Naive thymus-derived CD4-positive, alpha-beta T cell (primary cell): ENCODE data around the gene PIANP. TPM values are rescaled to one million over a fixed set of nuclear protein-coding genes. Genes with fewer than 3 reads are reported as not detected.

ENCODE experiments used
- ATAC-seq: fragments of 150-1000 bp; cut with Tn5 transposase; 2 replicates; pipeline ENCODE4 v1.10.0; 2021; ENCODE audit warnings: mild to moderate bottlenecking, moderate library complexity
- CTCF ChIA-PET: fragments of 350-600 bp; sonication (Branson Sonifier 250); formaldehyde crosslinking; loops from one replicate; lab custom pipeline; 2021; ENCODE audit warnings: antibody characterized with exemption; lab: Charles Lee
- POLR2A ChIA-PET: fragments of 350-600 bp; sonication (Branson Sonifier 250); formaldehyde crosslinking; loops from one replicate; lab custom pipeline; 2021; ENCODE audit warnings: antibody characterized with exemption, inconsistent platforms; lab: Charles Lee
- DNase-seq, 9 donors: peaks; one replicate each; pipeline versions ENCODE4 v3.0.0 to v3.0.0-alpha.2; 2020 to 2022; ENCODE audit warnings: mixed read lengths in 1 of 9
- H3K27ac ChIP-seq: one replicate; pipeline ENCODE4 v1.7.0; 2013; ENCODE audit warnings: mild to moderate bottlenecking, low read depth, low read length, moderate library complexity
- H3K27me3 ChIP-seq, 2 donors: one replicate each; pipeline ENCODE4 v1.7.0; 2013; ENCODE audit warnings: low read length in 2 of 2, mild to moderate bottlenecking in 2 of 2, moderate library complexity in 2 of 2; ENCODE audit not compliant: control insufficient read depth in 2 of 2, insufficient read depth in 2 of 2
- H3K36me3 ChIP-seq, 3 experiments: 1 replicate in 2 of 3; 2 replicates in 1 of 3; pipeline ENCODE4 v1.7.0; 2013; ENCODE audit warnings: low read length in 3 of 3, mild to moderate bottlenecking in 3 of 3, moderate library complexity in 1 of 3; ENCODE audit not compliant: insufficient read depth in 3 of 3, control insufficient read depth in 2 of 3
- H3K4me1 ChIP-seq, 2 donors: one replicate each; pipeline ENCODE4 v1.7.0; 2013; ENCODE audit warnings: low read length in 2 of 2, mild to moderate bottlenecking in 2 of 2, moderate library complexity in 1 of 2; ENCODE audit not compliant: control insufficient read depth in 2 of 2, insufficient read depth in 2 of 2
- H3K4me3 ChIP-seq: 2 replicates; pipeline ENCODE4 v1.7.0; 2013; ENCODE audit warnings: mild to moderate bottlenecking, low read length
- H3K9me3 ChIP-seq, 3 experiments: 1 replicate in 2 of 3; 2 replicates in 1 of 3; pipeline ENCODE4 v1.7.0; 2013; ENCODE audit warnings: low read length in 3 of 3; ENCODE audit not compliant: control insufficient read depth in 2 of 3
- H3K27ac Mint-ChIP-seq, 9 donors: one replicate each; pipeline ENCODE4 v1.8.0; 2020 to 2022; ENCODE audit warnings: mixed read lengths in 9 of 9, mild to moderate bottlenecking in 8 of 9, moderate library complexity in 5 of 9, inconsistent platforms in 2 of 9
- H3K27me3 Mint-ChIP-seq, 5 donors: one replicate each; pipeline ENCODE4 v1.8.0; 2021 to 2022; ENCODE audit warnings: mixed read lengths in 5 of 5, mild to moderate bottlenecking in 1 of 5
- H3K36me3 Mint-ChIP-seq, 5 donors: one replicate each; pipeline ENCODE4 v1.8.0; 2020 to 2022; ENCODE audit warnings: mixed read lengths in 5 of 5, mild to moderate bottlenecking in 3 of 5, inconsistent platforms in 1 of 5
- H3K4me1 Mint-ChIP-seq, 7 donors: one replicate each; pipeline ENCODE4 v1.8.0; 2020 to 2022; ENCODE audit warnings: mixed read lengths in 7 of 7, mild to moderate bottlenecking in 3 of 7, inconsistent platforms in 1 of 7
- H3K4me3 Mint-ChIP-seq, 10 donors: one replicate each; pipeline ENCODE4 v1.8.0; 2020 to 2022; ENCODE audit warnings: mild to moderate bottlenecking in 10 of 10, mixed read lengths in 10 of 10, moderate library complexity in 6 of 10, inconsistent platforms in 2 of 10
- H3K9me3 Mint-ChIP-seq, 11 donors: one replicate each; pipeline ENCODE4 v1.8.0; 2020 to 2022; ENCODE audit warnings: mixed read lengths in 11 of 11, mild to moderate bottlenecking in 4 of 11, inconsistent platforms in 1 of 11, moderate library complexity in 1 of 11
- intact Hi-C, 2 donors: fragments of 100-400 bp; cut with micrococcal nuclease; formaldehyde crosslinking; loops; one replicate each; pipeline ENCODE4 v1.15.1; 2023
- polyA plus RNA-seq, 2 donors: library from polyadenylated mRNA; unstranded; fragments of 300-500 nt; fragmentation: Illumina TruSeq; gene quantifications; one replicate each; pipeline ENCODE4 v1.2.3, GENCODE V29; 2021
- total RNA-seq, 6 experiments: library from RNA in 5 of 6; stranded (reverse) in 5 of 6; gene quantifications; 1 replicate in 5 of 6; 2 replicates in 1 of 6; pipeline ENCODE4 v1.2.3 and lab custom pipeline; 2021 to 2026

PIANP gene
- total and polyA plus RNA-seq, 7 experiments from 2014 or later: 0.22 to 1.7 (median 0.84) TPM; not detected in 1

DNA sequence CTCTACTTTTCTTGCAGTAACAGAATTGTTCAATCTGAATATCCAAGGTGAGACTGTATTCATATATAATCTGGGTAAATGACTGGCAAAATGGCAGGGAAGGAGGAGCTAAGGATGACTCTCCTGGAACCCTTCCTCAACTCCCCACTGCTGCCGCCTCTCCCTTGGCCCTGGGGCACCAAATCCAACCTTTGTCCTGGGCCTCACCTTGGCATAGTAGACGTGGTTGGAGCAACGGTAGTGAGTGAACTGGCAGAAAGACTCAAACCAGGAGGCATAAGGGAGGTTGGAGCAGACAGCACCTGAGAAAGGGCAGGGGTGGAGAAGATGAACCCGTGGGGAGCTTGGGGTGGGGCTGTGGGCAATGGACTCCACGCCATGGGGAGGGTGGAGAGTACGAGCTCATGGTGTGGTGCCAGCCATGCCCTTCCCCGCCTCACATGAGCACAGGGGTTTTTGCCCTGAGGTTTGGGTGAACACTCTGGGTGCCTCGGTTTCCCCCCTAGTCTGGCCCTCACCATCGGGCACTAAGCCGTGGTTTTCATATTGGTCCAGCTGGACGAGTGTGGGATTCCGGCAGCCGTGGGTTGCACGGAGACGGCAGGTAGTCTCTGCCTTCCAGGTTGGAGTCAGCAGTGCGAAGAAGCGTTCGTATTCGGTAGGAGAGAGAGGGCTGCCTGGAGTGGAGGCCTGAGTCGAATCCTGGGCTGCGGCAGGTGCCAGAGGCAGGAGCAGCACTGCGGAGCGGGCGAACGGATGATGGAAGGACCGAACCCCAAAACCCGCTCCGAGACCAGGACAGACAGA is 54.1 kb downstream of the PIANP start:
- Histone ChIP-seq H3K4me1 (peaks cover 0 to 5% of the 10 kb centered on the region in 2 donors), H3K36me3 (peaks cover 0 to 21% (median 12%) of the 10 kb centered on the region in 3 experiments), H3K27me3 (no peaks in the 10 kb centered on the region), H3K27ac (peak overlapping the region; percentile 37), H3K9me3 (peaks cover 0 to 8% (median 0%) of the 10 kb centered on the region in 3 experiments), H3K4me3 (peak overlapping the region; percentile 43)
- Mint-ChIP-seq H3K9me3 (peaks cover 0 to 25% (median 4%) of the 10 kb centered on the region in 11 donors), H3K36me3 (peaks cover 9 to 48% (median 30%) of the 10 kb centered on the region in 5 donors), H3K4me3 (peak overlapping the region; percentile 70 to 88 (median 76)), H3K27me3 (peaks cover 0 to 8% (median 0%) of the 10 kb centered on the region in 5 donors), H3K27ac (peak overlapping the region in 6 of 9 donors; percentile 4 to 89 (median 48)), H3K4me1 (peaks cover 15 to 26% (median 18%) of the 10 kb centered on the region in 7 donors)
- DNase-seq: no peak
- no peak for ATAC-seq
- ChIA-PET POLR2A (interaction anchor here (0.6 to 2.1 kb wide), 5 partner anchors 10 to 88 kb away, joined by 3 to 6 read pairs (median 3); no protein-coding TSS in a partner anchor), CTCF (interaction anchor here (4.2 kb wide), 1 partner anchor 26 kb away, joined by 18 read pairs; no protein-coding TSS in a partner anchor)
- intact Hi-C loops: loop anchor here in 1 of 2 donors (2.0 kb wide), 1 partner anchor 14 kb away; no protein-coding TSS in a partner anchor

DNA sequence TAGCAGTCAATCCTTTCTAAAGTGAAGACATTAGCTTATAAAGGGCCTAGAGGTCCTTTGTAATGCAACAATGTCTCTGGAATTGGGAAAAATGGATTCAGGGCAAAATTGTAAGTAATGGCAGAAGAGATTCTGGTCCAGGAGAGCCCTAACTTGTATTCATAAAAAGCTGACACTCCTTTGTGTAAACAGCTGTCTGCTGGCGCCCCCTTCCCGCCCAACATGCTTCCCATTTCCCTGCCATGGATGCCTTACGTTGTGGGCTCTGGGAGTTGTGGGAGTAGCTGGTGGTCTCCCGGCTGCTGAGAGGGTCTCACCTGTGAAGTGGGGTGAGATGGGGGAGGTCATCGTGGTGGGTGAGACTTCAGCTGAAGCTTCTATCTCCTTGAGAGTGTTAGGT is 55.7 kb downstream of the PIANP start:
- peak overlapping the region in 2 of 9 donors; percentile 41 to 43 for H3K27ac Mint-ChIP-seq
- H3K9me3 Mint-ChIP-seq: peaks cover 0 to 25% (median 4%) of the 10 kb centered on the region in 11 donors
- no peak for ATAC-seq
- Histone ChIP-seq H3K4me1 (peaks cover 0 to 5% of the 10 kb centered on the region in 2 donors), H3K4me3 (no peak overlapping the region), H3K27ac (no peak overlapping the region), H3K9me3 (peaks cover 0 to 8% (median 0%) of the 10 kb centered on the region in 3 experiments), H3K27me3 (no peaks in the 10 kb centered on the region), H3K36me3 (peaks cover 0 to 5% (median 3%) of the 10 kb centered on the region in 3 experiments)
- ChIA-PET CTCF (interaction anchor here (0.6 to 4.2 kb wide), 5 partner anchors 12 to 82 kb away, joined by 3 to 18 read pairs (median 3); no protein-coding TSS in a partner anchor), POLR2A (interaction anchor here (0.6 to 3.5 kb wide), 7 partner anchors 9 to 1273 kb away, joined by 3 to 17 read pairs (median 4); partner anchors contain the start of genes LPAR5 and ZNF384)
- no peak for DNase-seq
- no peak overlapping the region for H3K4me3 Mint-ChIP-seq
- peaks cover 15 to 26% (median 18%) of the 10 kb centered on the region in 7 donors for H3K4me1 Mint-ChIP-seq
- H3K36me3 Mint-ChIP-seq: peaks cover 5 to 40% (median 23%) of the 10 kb centered on the region in 5 donors
- intact Hi-C loops: loop anchor here in 1 of 2 donors (1.0 kb wide), 1 partner anchor 28 kb away; no protein-coding TSS in a partner anchor
- peaks cover 0 to 15% (median 0%) of the 10 kb centered on the region in 5 donors for H3K27me3 Mint-ChIP-seq

DNA sequence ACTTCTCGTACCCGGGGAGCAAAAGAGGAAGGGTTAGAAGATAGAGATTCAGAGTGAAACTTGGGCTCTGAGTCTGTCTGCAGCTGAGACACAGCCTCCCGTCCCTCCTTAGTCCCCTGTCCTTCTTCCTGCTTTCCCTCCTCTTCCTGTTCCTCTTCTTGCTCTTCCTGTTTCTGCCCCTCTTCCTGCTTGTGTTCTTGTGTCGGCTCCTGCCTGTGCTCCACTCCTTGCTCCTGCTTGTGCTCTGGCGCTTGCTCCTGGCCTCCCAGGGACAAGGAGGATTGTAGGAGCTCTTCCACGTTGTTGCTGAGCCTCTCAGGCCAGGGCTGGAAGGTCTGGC is 56.4 kb downstream of the PIANP start:
- peaks cover 0 to 25% (median 4%) of the 10 kb centered on the region in 11 donors for H3K9me3 Mint-ChIP-seq
- H3K36me3 Mint-ChIP-seq: peaks cover 5 to 40% (median 23%) of the 10 kb centered on the region in 5 donors
- Histone ChIP-seq H3K27me3 (no peaks in the 10 kb centered on the region), H3K9me3 (peaks cover 0 to 8% (median 0%) of the 10 kb centered on the region in 3 experiments), H3K27ac (no peak overlapping the region), H3K4me3 (no peak overlapping the region), H3K36me3 (peaks cover 0 to 5% (median 3%) of the 10 kb centered on the region in 3 experiments), H3K4me1 (peaks cover 0 to 5% of the 10 kb centered on the region in 2 donors)
- ChIA-PET POLR2A (interaction anchor here (0.5 to 3.5 kb wide), 7 partner anchors 12 to 1274 kb away, joined by 3 to 17 read pairs (median 4); partner anchors contain the start of gene ZNF384), CTCF (interaction anchor here (1.2 to 4.2 kb wide), 3 partner anchors 24 to 81 kb away, joined by 3 to 18 read pairs (median 4); no protein-coding TSS in a partner anchor)
- ATAC-seq (peak; percentile 70), DNase-seq (no peak)
- peaks cover 0 to 15% (median 0%) of the 10 kb centered on the region in 5 donors for H3K27me3 Mint-ChIP-seq
- intact Hi-C loops: no loop called here
- peaks cover 15 to 26% (median 18%) of the 10 kb centered on the region in 7 donors for H3K4me1 Mint-ChIP-seq
- peak overlapping the region in 2 of 9 donors; percentile 25 to 46 for H3K27ac Mint-ChIP-seq
- H3K4me3 Mint-ChIP-seq: no peak overlapping the region

Other genes with a start within 250 kb of the PIANP start
- 10 to 100 TPM; 23.0 to 65.4 (median 52.9) TPM for gene TAPBPL, start 248.8 kb downstream of the PIANP start, total RNA-seq
- 100 to 1,000 TPM in 1 of 2 donors, 10 to 100 TPM in 1; 48.7 to 104 TPM for gene TAPBPL, start 248.8 kb downstream of the PIANP start, polyA plus RNA-seq
- gene VAMP1, start 230.1 kb downstream of the PIANP start, total RNA-seq: 100 to 1,000 TPM in 2 of 5 experiments, 10 to 100 TPM in 3; 38.7 to 123 (median 47.9) TPM
- 10 to 100 TPM; 10.9 to 14.0 TPM for gene VAMP1, start 230.1 kb downstream of the PIANP start, polyA plus RNA-seq
- 100 to 1,000 TPM in 1 of 5 experiments, 10 to 100 TPM in 4; 22.5 to 208 (median 80.9) TPM for gene MRPL51, start 207.6 kb downstream of the PIANP start, total RNA-seq
- 100 to 1,000 TPM; 204 to 220 TPM for gene MRPL51, start 207.6 kb downstream of the PIANP start, polyA plus RNA-seq
- gene NCAPD2, start 206.7 kb downstream of the PIANP start, total RNA-seq: 100 to 1,000 TPM in 1 of 5 experiments, 10 to 100 TPM in 4; 30.3 to 121 (median 38.4) TPM
- gene NCAPD2, start 206.7 kb downstream of the PIANP start, polyA plus RNA-seq: 10 to 100 TPM; 24.4 to 46.7 TPM
- 1,000 to 10,000 TPM in 1 of 5 experiments, 100 to 1,000 TPM in 4; 330 to 4,503 (median 379) TPM for gene GAPDH, start 166.3 kb downstream of the PIANP start, total RNA-seq
- gene GAPDH, start 166.3 kb downstream of the PIANP start, polyA plus RNA-seq: 1,000 to 10,000 TPM; 1,202 to 1,413 TPM
- 10 to 100 TPM; 28.2 to 55.9 (median 45.9) TPM for gene IFFO1, start 144.8 kb downstream of the PIANP start, total RNA-seq
- gene IFFO1, start 144.8 kb downstream of the PIANP start, polyA plus RNA-seq: 10 to 100 TPM in 1 of 2 donors, 1 to 10 TPM in 1; 5.4 to 11.4 TPM
- 100 to 1,000 TPM in 1 of 5 experiments, 10 to 100 TPM in 4; 74.4 to 102 (median 87.6) TPM for gene NOP2, start 132.5 kb downstream of the PIANP start, total RNA-seq
- 10 to 100 TPM; 24.2 to 53.7 TPM for gene NOP2, start 132.5 kb downstream of the PIANP start, polyA plus RNA-seq
- gene CHD4, start 93.4 kb downstream of the PIANP start, total RNA-seq: 100 to 1,000 TPM; 246 to 387 (median 267) TPM
- 10 to 100 TPM; 41.8 to 91.4 TPM for gene CHD4, start 93.4 kb downstream of the PIANP start, polyA plus RNA-seq
- 1 to 10 TPM; 3.3 to 8.3 (median 6.4) TPM for gene LPAR5, start 64.9 kb downstream of the PIANP start, total RNA-seq
- 1 to 10 TPM; 6.6 to 6.9 TPM for gene LPAR5, start 64.9 kb downstream of the PIANP start, polyA plus RNA-seq
- gene ACRBP, start 53.4 kb downstream of the PIANP start, total RNA-seq: 10 to 100 TPM in 2 of 5 experiments, 1 to 10 TPM in 3; 2.3 to 23.0 (median 6.6) TPM
- 1 to 10 TPM in 1 of 2 donors, under 1 TPM in 1; 0.27 to 1.1 TPM for gene ACRBP, start 53.4 kb downstream of the PIANP start, polyA plus RNA-seq
- gene ING4, start 37.7 kb downstream of the PIANP start, total RNA-seq: 100 to 1,000 TPM in 1 of 5 experiments, 10 to 100 TPM in 4; 33.1 to 101 (median 39.6) TPM
- gene ING4, start 37.7 kb downstream of the PIANP start, polyA plus RNA-seq: 100 to 1,000 TPM; 103 to 106 TPM
- 10 to 100 TPM; 62.8 to 98.2 (median 85.4) TPM for gene ZNF384, start 11.4 kb downstream of the PIANP start, total RNA-seq
- gene ZNF384, start 11.4 kb downstream of the PIANP start, polyA plus RNA-seq: 10 to 100 TPM; 23.8 to 36.8 TPM
- gene COPS7A, start 23.2 kb upstream of the PIANP start, total RNA-seq: 10 to 100 TPM; 21.9 to 38.7 (median 30.1) TPM
- gene COPS7A, start 23.2 kb upstream of the PIANP start, polyA plus RNA-seq: 10 to 100 TPM; 43.0 to 48.0 TPM
- gene MLF2, start 52.3 kb upstream of the PIANP start, total RNA-seq: 100 to 1,000 TPM in 3 of 5 experiments, 10 to 100 TPM in 2; 84.6 to 141 (median 117) TPM
- gene MLF2, start 52.3 kb upstream of the PIANP start, polyA plus RNA-seq: 100 to 1,000 TPM; 122 to 134 TPM
- gene PTMS, start 65.5 kb upstream of the PIANP start, total RNA-seq: 100 to 1,000 TPM in 1 of 5 experiments, 10 to 100 TPM in 1, 1 to 10 TPM in 3; 1.4 to 125 (median 3.5) TPM
- gene PTMS, start 65.5 kb upstream of the PIANP start, polyA plus RNA-seq: not detected
- 10 to 100 TPM in 1 of 5 experiments, 1 to 10 TPM in 2, under 1 TPM in 2; 0.64 to 46.5 (median 1.7) TPM for gene LAG3, start 71.7 kb upstream of the PIANP start, total RNA-seq
- gene LAG3, start 71.7 kb upstream of the PIANP start, polyA plus RNA-seq: under 1 TPM; 0.26 to 0.69 TPM
- 100 to 1,000 TPM; 164 to 267 (median 246) TPM for gene CD4, start 88.7 kb upstream of the PIANP start, total RNA-seq
- 100 to 1,000 TPM; 364 to 576 TPM for gene CD4, start 88.7 kb upstream of the PIANP start, polyA plus RNA-seq
- gene GPR162, start 121.0 kb upstream of the PIANP start, total RNA-seq: 10 to 100 TPM in 1 of 5 experiments, 1 to 10 TPM in 1, under 1 TPM in 3; 0.30 to 10.5 (median 0.38) TPM
- not detected for gene GPR162, start 121.0 kb upstream of the PIANP start, polyA plus RNA-seq
- gene P3H3, start 127.6 kb upstream of the PIANP start, total RNA-seq: 10 to 100 TPM in 3 of 5 experiments, 1 to 10 TPM in 2; 1.9 to 18.2 (median 10.3) TPM
- 1 to 10 TPM; 1.5 to 1.9 TPM for gene P3H3, start 127.6 kb upstream of the PIANP start, polyA plus RNA-seq
- gene GNB3, start 140.1 kb upstream of the PIANP start, total RNA-seq: 10 to 100 TPM in 2 of 5 experiments, 1 to 10 TPM in 2, under 1 TPM in 1; 0.63 to 11.8 (median 3.2) TPM
- under 1 TPM in 1 of 2 donors, not detected in 1; 0.23 TPM for gene GNB3, start 140.1 kb upstream of the PIANP start, polyA plus RNA-seq
- gene CDCA3, start 150.5 kb upstream of the PIANP start, total RNA-seq: 10 to 100 TPM in 1 of 5 experiments, 1 to 10 TPM in 3, under 1 TPM in 1; 0.64 to 55.6 (median 1.8) TPM
- gene CDCA3, start 150.5 kb upstream of the PIANP start, polyA plus RNA-seq: under 1 TPM in 1 of 2 donors, not detected in 1; 0.94 TPM
- gene USP5, start 151.3 kb upstream of the PIANP start, total RNA-seq: 100 to 1,000 TPM in 1 of 5 experiments, 10 to 100 TPM in 4; 58.0 to 134 (median 71.1) TPM
- 10 to 100 TPM; 51.9 to 71.5 TPM for gene USP5, start 151.3 kb upstream of the PIANP start, polyA plus RNA-seq
- 1,000 to 10,000 TPM in 1 of 5 experiments, 100 to 1,000 TPM in 3, 10 to 100 TPM in 1; 89.7 to 1,293 (median 134) TPM for gene TPI1, start 166.7 kb upstream of the PIANP start, total RNA-seq
- 100 to 1,000 TPM; 330 to 435 TPM for gene TPI1, start 166.7 kb upstream of the PIANP start, polyA plus RNA-seq
- gene SPSB2, start 172.5 kb upstream of the PIANP start, total RNA-seq: 10 to 100 TPM in 3 of 5 experiments, 1 to 10 TPM in 2; 5.1 to 20.2 (median 11.2) TPM
- gene SPSB2, start 172.5 kb upstream of the PIANP start, polyA plus RNA-seq: 10 to 100 TPM; 10.8 to 14.5 TPM
- gene LRRC23, start 204.0 kb upstream of the PIANP start, total RNA-seq: 10 to 100 TPM in 1 of 5 experiments, 1 to 10 TPM in 4; 6.6 to 12.1 (median 7.3) TPM
- gene LRRC23, start 204.0 kb upstream of the PIANP start, polyA plus RNA-seq: 1 to 10 TPM; 4.5 to 5.4 TPM
- 100 to 1,000 TPM in 3 of 5 experiments, 10 to 100 TPM in 2; 65.3 to 193 (median 178) TPM for gene ENO2, start 213.8 kb upstream of the PIANP start, total RNA-seq
- gene ENO2, start 213.8 kb upstream of the PIANP start, polyA plus RNA-seq: 10 to 100 TPM; 22.5 to 31.0 TPM
- gene ATN1, start 227.1 kb upstream of the PIANP start, total RNA-seq: 10 to 100 TPM; 29.5 to 42.2 (median 34.4) TPM
- 1 to 10 TPM in 1 of 2 donors, under 1 TPM in 1; 0.95 to 2.0 TPM for gene ATN1, start 227.1 kb upstream of the PIANP start, polyA plus RNA-seq
- gene RNU7-1, start 243.0 kb upstream of the PIANP start, total RNA-seq: not detected
- gene RNU7-1, start 243.0 kb upstream of the PIANP start, polyA plus RNA-seq: not detected
- gene C12orf57, start 243.2 kb upstream of the PIANP start, total RNA-seq: 100 to 1,000 TPM; 148 to 592 (median 362) TPM
- 100 to 1,000 TPM; 394 to 401 TPM for gene C12orf57, start 243.2 kb upstream of the PIANP start, polyA plus RNA-seq